GM12875 (cell line): ENCODE measurements around the gene FAM20C.

Experiments
- H3K4me3 ChIP-seq: one replicate; pipeline ENCODE4 v1.5.1; 2011; ENCODE audit warnings: low read depth, low read length, control low read depth
- CTCF ChIP-seq: IDR thresholded peaks from 2 replicates; pipeline ENCODE4 v1.5.1; 2011; ENCODE audit warnings: low read depth, mild to moderate bottlenecking, control low read depth, inconsistent platforms, low read length, moderate library complexity, borderline replicate concordance; ENCODE audit not compliant: insufficient read depth

FAM20C gene

DNA sequence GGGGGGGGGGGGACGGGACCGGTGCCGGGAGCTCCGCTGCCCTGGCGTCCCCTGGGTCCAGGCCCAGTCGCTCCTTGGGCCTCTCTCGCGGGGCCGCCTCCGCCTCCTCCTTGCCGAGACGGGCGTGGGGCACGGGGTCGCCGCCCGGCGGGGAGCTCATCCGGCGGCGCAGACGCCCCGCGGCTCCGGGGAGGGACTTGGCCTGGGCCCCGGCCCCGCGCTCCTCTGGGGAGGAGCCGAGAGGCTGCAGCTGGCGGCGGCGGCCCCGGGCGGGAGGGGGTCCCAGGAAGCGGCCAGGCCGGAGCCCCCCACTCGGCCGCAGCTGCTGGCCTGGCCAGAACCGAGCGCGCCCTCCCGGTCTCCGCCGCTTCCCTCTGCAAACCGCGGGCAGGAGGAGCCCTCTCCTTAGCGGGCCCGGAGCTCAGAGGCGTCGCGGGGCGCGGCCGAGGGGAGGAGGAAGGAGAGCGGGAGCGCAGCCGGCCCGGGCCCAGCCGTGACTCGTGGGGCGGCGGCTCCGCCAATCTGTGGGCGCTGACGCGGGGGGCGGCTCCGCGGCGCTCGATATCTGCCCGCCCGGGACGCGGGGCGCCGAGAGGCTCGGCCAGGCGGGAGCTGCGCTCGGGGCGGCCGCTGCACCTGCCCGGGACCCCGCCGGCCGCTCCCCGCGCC, at the start of gene FAM20C:
TSS of gene FAM20C (plus strand) at position 591 of the 669 bp plus-strand sequence. CDS start 629 bp downstream, outside the sequence.
- H3K4me3 ChIP-seq, result no peak within 1 kb of the TSS
- TF ChIP-seq CTCF, result no peak

DNA sequence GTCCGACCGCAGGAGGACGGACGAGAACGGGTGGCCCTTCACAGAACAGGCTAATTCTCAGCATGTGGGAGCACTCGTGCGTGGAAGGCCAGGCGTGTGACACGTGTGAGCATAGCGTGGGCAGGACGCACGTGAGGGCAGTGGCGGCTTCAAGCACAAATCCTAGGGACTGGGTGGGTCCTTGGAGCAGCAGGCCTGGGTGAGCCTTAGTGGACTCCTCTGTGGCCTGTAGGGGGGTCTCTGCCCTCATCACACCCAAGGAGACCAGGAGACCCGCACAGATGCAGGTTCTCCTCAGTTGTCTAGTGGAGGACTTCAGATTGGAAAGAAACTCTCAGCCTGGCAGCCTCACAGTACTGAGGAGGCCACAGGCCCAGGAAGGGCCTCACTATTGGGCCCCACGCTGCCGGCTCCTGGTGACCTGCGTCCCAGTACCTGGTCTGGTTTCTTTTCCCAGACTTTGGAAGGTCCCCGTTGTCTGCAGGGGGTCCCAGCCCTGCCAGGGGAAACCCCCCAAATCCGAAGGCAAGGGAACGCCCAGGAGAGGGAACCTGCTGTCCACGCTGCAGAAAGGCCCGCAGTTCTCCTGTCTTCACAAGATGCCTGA, 49.1 kb upstream of the FAM20C start:
- no peak for TF ChIP-seq CTCF
- H3K4me3 ChIP-seq, result no peak overlapping the region

GRCh38 chr7:143811-144453, 48.4 kb upstream of the FAM20C start:
- TF ChIP-seq CTCF, result no peak
- H3K4me3 ChIP-seq, result no peak overlapping the region

DNA sequence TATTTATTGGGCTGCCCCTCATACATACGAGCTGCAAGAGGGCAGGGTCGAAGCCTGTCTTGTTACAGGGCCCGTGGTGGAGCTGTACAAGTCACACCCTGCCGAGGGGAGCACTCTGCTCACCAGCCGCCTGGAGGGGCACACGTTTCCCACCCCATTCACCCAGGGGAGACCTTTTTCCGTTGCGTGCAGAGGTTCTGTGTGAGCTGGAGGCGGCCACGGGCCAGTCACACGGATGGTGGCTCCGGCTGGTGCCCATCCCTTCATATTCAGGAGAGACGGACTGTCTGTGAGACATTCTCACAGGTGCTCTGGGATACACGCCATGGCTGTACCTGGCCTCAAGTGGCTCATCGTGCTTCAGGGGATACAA, 47.9 kb upstream of the FAM20C start:
- no peak for TF ChIP-seq CTCF
- no peak overlapping the region for H3K4me3 ChIP-seq

- no peak for TF ChIP-seq CTCF
- no peak overlapping the region for H3K4me3 ChIP-seq
Measured at GRCh38 chr7:145863-146262, 46.5 kb upstream of the FAM20C start.

DNA sequence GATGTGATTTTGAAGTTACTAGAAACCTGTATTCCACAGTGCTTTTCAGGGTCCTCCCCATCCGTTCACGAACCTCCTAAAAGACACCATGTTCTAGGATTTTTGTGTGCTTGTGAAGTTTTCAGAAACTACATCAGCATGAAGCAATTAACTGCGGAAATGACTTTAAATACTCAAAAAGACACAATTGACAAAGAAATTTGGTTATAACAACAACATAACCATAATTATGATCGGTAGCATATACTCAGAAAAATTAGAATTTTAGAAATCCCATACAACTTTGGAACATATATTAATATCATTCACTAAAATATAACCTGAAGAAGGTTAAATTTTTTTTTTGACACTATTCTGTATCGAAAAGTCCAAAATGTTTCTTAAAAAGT, 43.8 kb upstream of the FAM20C start:
- H3K4me3 ChIP-seq, result peak overlapping the region; percentile 61
- no peak for TF ChIP-seq CTCF
